K562 (cell line): ENCODE measurements around the gene EPS8L1. TPM values are rescaled to one million over a fixed set of nuclear protein-coding genes. Genes with fewer than 3 reads are reported as not detected.

Experiments used
- ARID4B ChIP-seq: sonication (generic); formaldehyde crosslinking; IDR thresholded peaks from 2 replicates; pipeline ENCODE4 v1.8.0; 2022; ENCODE audit warnings: mild to moderate bottlenecking, missing genetic modification reagents
- CHD1 ChIP-seq: fragments of 200-600 bp; sonication (generic); IDR thresholded peaks from one replicate; pipeline ENCODE4 v1.6.1; 2012; ENCODE audit warnings: mild to moderate bottlenecking, moderate library complexity, low read length, inconsistent platforms
- DPF2 ChIP-seq: fragments of 450-650 bp; IDR thresholded peaks from 2 replicates; pipeline ENCODE4 v1.6.1; 2016
- ERF ChIP-seq: fragments of 450-650 bp; formaldehyde crosslinking; IDR thresholded peaks from 2 replicates; pipeline ENCODE4 v1.4.0; 2020; ENCODE audit warnings: mild to moderate bottlenecking, mixed read lengths
- LARP7 ChIP-seq: fragments of 450-650 bp; IDR thresholded peaks from 2 replicates; pipeline ENCODE4 v1.6.1; 2016
- MEF2A ChIP-seq: IDR thresholded peaks from 2 replicates; pipeline ENCODE4 v1.6.1; 2011; ENCODE audit warnings: low read depth, mild to moderate bottlenecking, low read length, moderate library complexity; ENCODE audit not compliant: control insufficient read depth
- NONO ChIP-seq, 2 experiments: fragments of 200-400 bp in 1 of 2; fragments of 450-650 bp in 1 of 2; formaldehyde crosslinking in 1 of 2; IDR thresholded peaks; 2 replicates each; pipeline ENCODE4 v1.6.1; 2017; ENCODE audit warnings: low read depth in 2 of 2, mild to moderate bottlenecking in 2 of 2, moderate library complexity in 2 of 2, low read length in 1 of 2
- RBBP5 ChIP-seq: fragments of 200-600 bp; sonication (generic); IDR thresholded peaks from 2 replicates; pipeline ENCODE4 v1.6.1; 2012; ENCODE audit warnings: borderline replicate concordance, mild to moderate bottlenecking, low read length, control low read depth, inconsistent platforms; ENCODE audit not compliant: insufficient read depth, poor library complexity, severe bottlenecking
- TCF7L2 ChIP-seq: fragments of 150-350 bp; IDR thresholded peaks from 2 replicates; pipeline ENCODE4 v1.6.1; 2016; ENCODE audit warnings: low read depth, mild to moderate bottlenecking, low read length, moderate library complexity
- TEAD1 ChIP-seq, 2 experiments: fragments of 450-650 bp in 1 of 2; sonication (generic) in 1 of 2; formaldehyde crosslinking; IDR thresholded peaks; 2 replicates each; pipeline versions ENCODE4 v1.4.0 to v1.8.0; 2020 to 2022; ENCODE audit warnings: mild to moderate bottlenecking in 2 of 2, missing genetic modification reagents in 1 of 2
- TSC22D4 ChIP-seq: fragments of 450-650 bp; IDR thresholded peaks from 2 replicates; pipeline ENCODE4 v1.6.1; 2016; ENCODE audit warnings: missing genetic modification characterization, missing biosample characterization, control low read depth
- ZFX ChIP-seq: sonication (generic); formaldehyde crosslinking; IDR thresholded peaks from 2 replicates; pipeline ENCODE4 v1.8.0; 2022; ENCODE audit warnings: mild to moderate bottlenecking, missing genetic modification reagents, moderate library complexity
- ZNF143 ChIP-seq: sonication (generic); formaldehyde crosslinking; IDR thresholded peaks from 2 replicates; pipeline ENCODE4 v1.9.0; 2022; ENCODE audit warnings: mild to moderate bottlenecking, missing genetic modification reagents
- polyA plus RNA-seq, 8 experiments: library from polyadenylated mRNA; depleted of rRNA in 4 of 8; stranded (reverse) in 5 of 8; unstranded in 3 of 8; fragments of >200 nt; fragmentation: Nextera tagmentation in 2 of 8; fragmentation: Illumina TruSeq in 1 of 8; extraction: Ambion mirVana in 2 of 8; extraction: Trizol in 1 of 8; gene quantifications; 2 replicates each; pipeline versions ENCODE4 v1.2.1 to v1.2.3, GENCODE V29; 2011 to 2014; ENCODE audit warnings: inconsistent platforms in 1 of 8, missing spikeins in 1 of 8
- total RNA-seq, 7 experiments: library from RNA; depleted of rRNA in 6 of 7; stranded (reverse); fragments of >200 nt in 6 of 7; fragmentation: Illumina TruSeq in 2 of 7; extraction: Trizol in 2 of 7; gene quantifications; 2 replicates each; pipeline versions ENCODE4 v1.2.1 to v1.2.3, GENCODE V29; 2011 to 2021; ENCODE audit warnings: low replicate concordance in 1 of 7
- TF ChIP-seq, protein P1 (sequence below): sonication (generic); formaldehyde crosslinking; IDR thresholded peaks from 2 replicates; pipeline ENCODE4 v1.8.0; 2023; ENCODE audit warnings: mild to moderate bottlenecking, missing genetic modification reagents
- TF ChIP-seq, protein P2 (sequence below): fragments of 450-650 bp; formaldehyde crosslinking; conservative IDR thresholded peaks from 2 replicates; pipeline ENCODE4 v1.4.0; 2022; ENCODE audit warnings: mild to moderate bottlenecking, missing genetic modification characterization
- TF ChIP-seq, protein P3 (sequence below): fragments of 450-650 bp; IDR thresholded peaks from 2 replicates; pipeline ENCODE4 v1.6.1; 2017; ENCODE audit warnings: mild to moderate bottlenecking, moderate library complexity

Gene EPS8L1
- total and polyA plus RNA-seq, 9 of the 15 experiments (the other 6 are each of a cell fraction or from before 2014, with no cell fraction given): 0.35 to 22.1 (median 11.9) TPM

DNA sequence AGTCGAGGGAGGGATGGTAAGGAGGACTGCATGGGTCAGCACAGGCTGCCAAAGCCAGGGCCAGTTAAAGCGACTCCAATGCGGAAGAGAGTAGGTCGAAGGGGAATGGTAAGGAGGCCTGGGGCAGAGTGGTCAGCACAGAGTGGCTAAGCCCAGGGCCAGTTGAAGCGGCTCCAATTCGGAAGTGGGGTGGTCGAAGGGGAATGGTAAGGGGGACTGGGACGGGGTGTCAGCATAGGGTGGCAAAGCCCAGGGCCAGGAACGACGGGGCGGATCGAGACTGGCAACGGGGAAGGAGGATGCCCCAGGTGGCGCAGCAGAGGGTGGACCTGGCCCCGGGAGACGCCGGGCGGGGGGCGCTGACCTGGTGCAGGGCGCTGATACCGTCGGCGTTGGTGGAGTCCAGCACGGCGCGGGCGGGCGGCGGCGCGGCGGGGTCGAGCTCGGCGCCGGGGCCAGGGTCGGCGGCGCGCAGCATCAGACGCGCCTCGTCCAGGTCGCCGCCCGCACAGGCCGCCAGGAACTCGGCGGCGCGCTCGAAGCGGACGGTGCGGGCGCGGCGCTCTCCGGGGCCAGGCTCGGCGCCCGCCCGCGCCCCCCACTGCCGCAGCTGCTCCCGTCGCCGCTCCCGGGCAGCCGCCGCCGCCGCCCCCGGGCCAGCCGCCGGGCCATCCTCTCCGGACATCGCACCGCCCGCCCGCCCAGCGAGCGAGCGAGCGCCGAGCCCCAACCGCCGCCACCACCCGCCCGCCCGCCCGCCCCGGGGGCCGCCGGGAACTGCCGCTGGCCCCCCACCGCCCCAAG, 41.4 kb downstream of the EPS8L1 start, which contains the start of gene PPP1R12C (continued):
- TF ChIP-seq TSC22D4 (tag): no peak
- TF ChIP-seq NONO (IDR thresholded peaks at IDR 0.05; ENCODE audit: low read depth in 2 of 2, low read length in 1 of 2): peak in 1 of 2 experiments; percentile 59; a peak in 1 of 4 replicates
- 0 out of 2 replicates have a peak, but pooled peaks have one; percentile 45 for TF ChIP-seq ERF (CRISPR knock-in tag)
- TF ChIP-seq, protein P1, sequence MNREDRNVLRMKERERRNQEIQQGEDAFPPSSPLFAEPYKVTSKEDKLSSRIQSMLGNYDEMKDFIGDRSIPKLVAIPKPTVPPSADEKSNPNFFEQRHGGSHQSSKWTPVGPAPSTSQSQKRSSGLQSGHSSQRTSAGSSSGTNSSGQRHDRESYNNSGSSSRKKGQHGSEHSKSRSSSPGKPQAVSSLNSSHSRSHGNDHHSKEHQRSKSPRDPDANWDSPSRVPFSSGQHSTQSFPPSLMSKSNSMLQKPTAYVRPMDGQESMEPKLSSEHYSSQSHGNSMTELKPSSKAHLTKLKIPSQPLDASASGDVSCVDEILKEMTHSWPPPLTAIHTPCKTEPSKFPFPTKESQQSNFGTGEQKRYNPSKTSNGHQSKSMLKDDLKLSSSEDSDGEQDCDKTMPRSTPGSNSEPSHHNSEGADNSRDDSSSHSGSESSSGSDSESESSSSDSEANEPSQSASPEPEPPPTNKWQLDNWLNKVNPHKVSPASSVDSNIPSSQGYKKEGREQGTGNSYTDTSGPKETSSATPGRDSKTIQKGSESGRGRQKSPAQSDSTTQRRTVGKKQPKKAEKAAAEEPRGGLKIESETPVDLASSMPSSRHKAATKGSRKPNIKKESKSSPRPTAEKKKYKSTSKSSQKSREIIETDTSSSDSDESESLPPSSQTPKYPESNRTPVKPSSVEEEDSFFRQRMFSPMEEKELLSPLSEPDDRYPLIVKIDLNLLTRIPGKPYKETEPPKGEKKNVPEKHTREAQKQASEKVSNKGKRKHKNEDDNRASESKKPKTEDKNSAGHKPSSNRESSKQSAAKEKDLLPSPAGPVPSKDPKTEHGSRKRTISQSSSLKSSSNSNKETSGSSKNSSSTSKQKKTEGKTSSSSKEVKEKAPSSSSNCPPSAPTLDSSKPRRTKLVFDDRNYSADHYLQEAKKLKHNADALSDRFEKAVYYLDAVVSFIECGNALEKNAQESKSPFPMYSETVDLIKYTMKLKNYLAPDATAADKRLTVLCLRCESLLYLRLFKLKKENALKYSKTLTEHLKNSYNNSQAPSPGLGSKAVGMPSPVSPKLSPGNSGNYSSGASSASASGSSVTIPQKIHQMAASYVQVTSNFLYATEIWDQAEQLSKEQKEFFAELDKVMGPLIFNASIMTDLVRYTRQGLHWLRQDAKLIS (CRISPR knock-in tag): no peak
- TF ChIP-seq ARID4B: peak; percentile 72; the same call in 1 of the 2 replicates
- TF ChIP-seq TCF7L2: no peak
- 0 out of 2 replicates have a peak, but pooled peaks have one; percentile 12 for TF ChIP-seq ZNF143
- TF ChIP-seq, protein P2, sequence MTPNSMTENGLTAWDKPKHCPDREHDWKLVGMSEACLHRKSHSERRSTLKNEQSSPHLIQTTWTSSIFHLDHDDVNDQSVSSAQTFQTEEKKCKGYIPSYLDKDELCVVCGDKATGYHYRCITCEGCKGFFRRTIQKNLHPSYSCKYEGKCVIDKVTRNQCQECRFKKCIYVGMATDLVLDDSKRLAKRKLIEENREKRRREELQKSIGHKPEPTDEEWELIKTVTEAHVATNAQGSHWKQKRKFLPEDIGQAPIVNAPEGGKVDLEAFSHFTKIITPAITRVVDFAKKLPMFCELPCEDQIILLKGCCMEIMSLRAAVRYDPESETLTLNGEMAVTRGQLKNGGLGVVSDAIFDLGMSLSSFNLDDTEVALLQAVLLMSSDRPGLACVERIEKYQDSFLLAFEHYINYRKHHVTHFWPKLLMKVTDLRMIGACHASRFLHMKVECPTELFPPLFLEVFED: peak; percentile 16; the same call in 1 of the 2 replicates
- TF ChIP-seq RBBP5: peak; percentile 3
- TF ChIP-seq LARP7: no peak
- TF ChIP-seq ZFX (CRISPR knock-in tag): no peak
- TF ChIP-seq MEF2A: no peak
- TF ChIP-seq, protein P3, sequence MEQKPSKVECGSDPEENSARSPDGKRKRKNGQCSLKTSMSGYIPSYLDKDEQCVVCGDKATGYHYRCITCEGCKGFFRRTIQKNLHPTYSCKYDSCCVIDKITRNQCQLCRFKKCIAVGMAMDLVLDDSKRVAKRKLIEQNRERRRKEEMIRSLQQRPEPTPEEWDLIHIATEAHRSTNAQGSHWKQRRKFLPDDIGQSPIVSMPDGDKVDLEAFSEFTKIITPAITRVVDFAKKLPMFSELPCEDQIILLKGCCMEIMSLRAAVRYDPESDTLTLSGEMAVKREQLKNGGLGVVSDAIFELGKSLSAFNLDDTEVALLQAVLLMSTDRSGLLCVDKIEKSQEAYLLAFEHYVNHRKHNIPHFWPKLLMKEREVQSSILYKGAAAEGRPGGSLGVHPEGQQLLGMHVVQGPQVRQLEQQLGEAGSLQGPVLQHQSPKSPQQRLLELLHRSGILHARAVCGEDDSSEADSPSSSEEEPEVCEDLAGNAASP: no peak
- TF ChIP-seq DPF2: no peak
- TF ChIP-seq TEAD1 (CRISPR knock-in tag; IDR thresholded peaks at IDR 0.05): no peak
- TF ChIP-seq CHD1: peak; percentile 87
